ENCODE data around the gene CEP112. TPM values are rescaled to one million over a fixed set of nuclear protein-coding genes. Genes with fewer than 3 reads are reported as not detected.

CEP112 gene
- total and polyA plus RNA-seq, 2 donors (not counting 3 experiments of a cell fraction or from before 2014, with no cell fraction given), result 1.5 to 25.3 TPM

GRCh38 chr17:65787503-65787902 lies 404.4 kb downstream of the CEP112 start:
- Histone ChIP-seq H3K9me3 (replicated peaks; ENCODE audit: control insufficient read depth, insufficient read depth, low read length) (no peaks in the 10 kb centered on the region), H4K20me1 (replicated peaks; ENCODE audit: control insufficient read depth, extremely low read depth, insufficient read depth, low read length) (no peaks in the 10 kb centered on the region), H3K9ac (replicated peaks; ENCODE audit: extremely low read depth, insufficient read depth, low read length) (no peak overlapping the region), H3K4me1 (ENCODE audit: control insufficient read depth, extremely low read depth, insufficient read depth, low read length) (peaks cover 16% of the 10 kb centered on the region), H3K79me2 (ENCODE audit: control insufficient read depth, insufficient read depth, low read length) (no peaks in the 10 kb centered on the region), H3K4me3 (replicated peaks in 1 of 3; ENCODE audit: insufficient read depth in 1 of 3, low read depth in 1 of 3, low read length in 3 of 3) (no peak overlapping the region), H3K9me1 (replicated peaks; ENCODE audit: control insufficient read depth, extremely low read depth, insufficient read depth, low read length) (no peaks in the 10 kb centered on the region), H3K27me3 (ENCODE audit: control insufficient read depth in 2 of 2, insufficient read depth in 2 of 2, low read length in 2 of 2) (no peaks in the 10 kb centered on the region), H3K4me2 (ENCODE audit: insufficient read depth, low read length) (no peak overlapping the region), H2AFZ (ENCODE audit: low read depth, low read length) (no peak overlapping the region), H3K27ac (ENCODE audit: insufficient read depth, low read depth, low read length) (no peak overlapping the region), H3K36me3 (ENCODE audit: control insufficient read depth in 2 of 2, extremely low read depth in 1 of 2, insufficient read depth in 2 of 2, low read length in 2 of 2) (no peaks in the 10 kb centered on the region)
- no TSS peak for BruUV-seq (replicated peaks)
- no peak for TF ChIP-seq JUN (IDR thresholded peaks at IDR 0.05; ENCODE audit: borderline replicate concordance, insufficient read depth, insufficient read length, low read depth)
- TF ChIP-seq CTCF (IDR thresholded peaks at IDR 0.05; ENCODE audit: extremely low read depth in 1 of 2, insufficient read depth in 1 of 2, low read depth in 1 of 2, low read length in 2 of 2), result no peak
- TF ChIP-seq POLR2A (IDR thresholded peaks at IDR 0.05; ENCODE audit: low read depth, low read length), result no peak
- TF ChIP-seq FOS (IDR thresholded peaks at IDR 0.05; ENCODE audit: borderline replicate concordance, insufficient read depth, low read length), result no peak
- no peak for TF ChIP-seq MYC (IDR thresholded peaks at IDR 0.05; ENCODE audit: low read depth, low read length)
- no peak for TF ChIP-seq GATA2 (IDR thresholded peaks at IDR 0.05; ENCODE audit: insufficient read depth, insufficient read length, low read depth, low read length)
- no peak for TF ChIP-seq MAX (IDR thresholded peaks at IDR 0.05; ENCODE audit: insufficient read depth, insufficient read length)
- no peak for TF ChIP-seq EZH2 (IDR thresholded peaks at IDR 0.05; ENCODE audit: borderline replicate concordance, low read depth, low read length, severe bottlenecking)
- no peak for TF ChIP-seq POLR2AphosphoS5 (IDR thresholded peaks at IDR 0.05; ENCODE audit: insufficient read depth, low read depth, low read length)
- DNase-seq (ENCODE audit: low read depth, low spot score) (no peak), FAIRE-seq (no peak)
- CTCF ChIA-PET, result interaction anchor here (1.3 to 1.8 kb wide), 2 partner anchors 7 to 128 kb away, joined by 3 to 4 read pairs; no protein-coding TSS in a partner anchor
- POLR2A ChIA-PET, result no interaction called here
- intact Hi-C loops (cut with micrococcal nuclease) (no loop called here), dilution Hi-C loops (cut with MboI; ENCODE audit: extremely low pct_ligation_motif_present, low sequenced_read_pairs) (no loop called here)

Measured in endothelial cell of umbilical vein (primary cell).